ENCODE data around the gene MYL7.

Gene MYL7

DNA sequence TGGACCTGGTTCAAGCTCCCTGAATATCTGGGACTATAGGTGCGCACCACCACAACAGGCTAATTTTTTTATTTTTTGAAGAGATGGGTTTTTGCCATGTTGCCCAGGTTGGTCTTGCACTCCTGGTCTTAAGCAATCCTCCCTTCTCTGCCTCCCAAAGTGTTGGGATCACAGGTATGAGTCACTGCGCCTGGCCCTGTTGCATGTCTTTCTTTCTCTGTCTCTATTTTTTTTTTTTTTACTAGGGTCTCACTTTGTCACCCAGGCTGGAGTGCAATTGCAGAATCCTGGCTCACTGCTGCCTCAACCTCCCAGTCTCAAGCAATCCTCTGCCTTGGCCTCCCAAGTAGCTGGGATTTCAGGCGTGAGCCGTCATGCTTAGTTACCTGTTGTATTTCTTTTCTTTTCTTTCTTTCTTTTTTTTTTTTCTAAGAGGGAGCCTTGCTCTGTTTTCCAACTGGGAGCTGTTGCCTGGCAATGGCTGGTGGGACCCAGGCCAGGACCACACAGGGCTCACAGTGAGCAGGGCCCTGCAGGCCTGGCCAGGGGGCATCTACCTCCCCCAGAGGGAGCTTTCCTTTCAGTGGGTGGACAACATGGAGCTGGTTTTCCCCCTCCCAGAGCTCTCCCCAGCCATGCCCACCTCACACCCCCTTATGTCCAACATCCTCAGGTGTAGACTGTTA is 6.0 kb downstream of the MYL7 start:
- no peak overlapping the region for H3K4me3 ChIP-seq (ENCODE audit: low read depth, low read length)
- no peak for DNase-seq (ENCODE audit: low read depth)
- TF ChIP-seq, protein P1, sequence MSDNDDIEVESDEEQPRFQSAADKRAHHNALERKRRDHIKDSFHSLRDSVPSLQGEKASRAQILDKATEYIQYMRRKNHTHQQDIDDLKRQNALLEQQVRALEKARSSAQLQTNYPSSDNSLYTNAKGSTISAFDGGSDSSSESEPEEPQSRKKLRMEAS (IDR thresholded peaks at IDR 0.05; ENCODE audit: low read depth, low read length): no peak
- no peak for TF ChIP-seq MYC (IDR thresholded peaks at IDR 0.05; ENCODE audit: low read depth, low read length)
- TF ChIP-seq POLR2A (IDR thresholded peaks at IDR 0.05; ENCODE audit: extremely low read depth, insufficient read length): no peak
- TF ChIP-seq, protein P2, sequence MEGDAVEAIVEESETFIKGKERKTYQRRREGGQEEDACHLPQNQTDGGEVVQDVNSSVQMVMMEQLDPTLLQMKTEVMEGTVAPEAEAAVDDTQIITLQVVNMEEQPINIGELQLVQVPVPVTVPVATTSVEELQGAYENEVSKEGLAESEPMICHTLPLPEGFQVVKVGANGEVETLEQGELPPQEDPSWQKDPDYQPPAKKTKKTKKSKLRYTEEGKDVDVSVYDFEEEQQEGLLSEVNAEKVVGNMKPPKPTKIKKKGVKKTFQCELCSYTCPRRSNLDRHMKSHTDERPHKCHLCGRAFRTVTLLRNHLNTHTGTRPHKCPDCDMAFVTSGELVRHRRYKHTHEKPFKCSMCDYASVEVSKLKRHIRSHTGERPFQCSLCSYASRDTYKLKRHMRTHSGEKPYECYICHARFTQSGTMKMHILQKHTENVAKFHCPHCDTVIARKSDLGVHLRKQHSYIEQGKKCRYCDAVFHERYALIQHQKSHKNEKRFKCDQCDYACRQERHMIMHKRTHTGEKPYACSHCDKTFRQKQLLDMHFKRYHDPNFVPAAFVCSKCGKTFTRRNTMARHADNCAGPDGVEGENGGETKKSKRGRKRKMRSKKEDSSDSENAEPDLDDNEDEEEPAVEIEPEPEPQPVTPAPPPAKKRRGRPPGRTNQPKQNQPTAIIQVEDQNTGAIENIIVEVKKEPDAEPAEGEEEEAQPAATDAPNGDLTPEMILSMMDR (IDR thresholded peaks at IDR 0.05; ENCODE audit: low read depth, low read length): no peak

DNA sequence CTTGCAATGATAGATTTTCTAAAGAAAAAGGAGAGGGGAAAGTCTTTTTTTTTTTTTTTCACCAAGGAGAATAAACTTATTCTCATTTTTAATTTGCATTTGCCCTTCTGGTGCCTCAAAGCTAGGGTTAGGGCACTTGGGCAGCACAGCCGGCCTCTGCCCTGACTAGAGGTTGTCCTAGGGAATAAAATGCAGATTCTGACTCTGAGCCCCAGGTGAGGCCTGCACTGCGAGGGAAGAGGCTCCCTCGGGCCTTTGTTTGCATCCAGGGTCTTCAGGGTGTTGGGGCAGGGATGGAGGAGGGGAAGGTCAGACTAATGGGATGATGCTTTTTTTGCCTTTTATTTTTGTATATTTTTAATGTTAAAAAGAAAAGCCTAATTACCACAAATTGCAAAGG is 7.8 kb downstream of the MYL7 start:
- TF ChIP-seq, protein P2 (IDR thresholded peaks at IDR 0.05; ENCODE audit: low read depth, low read length): no peak
- TF ChIP-seq MYC (IDR thresholded peaks at IDR 0.05; ENCODE audit: low read depth, low read length) (no peak), POLR2A (IDR thresholded peaks at IDR 0.05; ENCODE audit: extremely low read depth, insufficient read length) (no peak)
- TF ChIP-seq, protein P1 (IDR thresholded peaks at IDR 0.05; ENCODE audit: low read depth, low read length): no peak
- H3K4me3 ChIP-seq (ENCODE audit: low read depth, low read length): no peak overlapping the region
- no peak for DNase-seq (ENCODE audit: low read depth)

DNA sequence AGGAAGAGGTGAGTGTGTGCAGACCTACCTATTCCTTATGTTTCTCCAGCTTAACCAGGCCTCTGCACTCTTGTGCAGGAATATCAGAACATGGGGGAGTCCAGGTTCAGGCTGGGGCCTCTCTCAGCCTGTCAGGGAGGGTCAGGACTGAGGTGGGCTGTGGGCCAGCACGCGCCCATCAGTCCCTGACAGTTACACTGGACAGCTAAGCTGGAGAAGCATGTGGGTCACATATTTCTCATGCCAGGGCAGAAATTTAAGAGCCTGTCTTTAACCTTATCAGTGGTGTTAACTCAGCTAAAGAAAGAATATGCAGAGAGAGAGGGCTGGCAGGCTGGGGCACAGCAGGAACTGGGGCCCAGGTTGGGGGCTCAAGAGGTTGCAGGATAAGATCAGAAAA is 9.1 kb downstream of the MYL7 start:
- no peak for TF ChIP-seq MYC (IDR thresholded peaks at IDR 0.05; ENCODE audit: low read depth, low read length)
- TF ChIP-seq, protein P1 (IDR thresholded peaks at IDR 0.05; ENCODE audit: low read depth, low read length): no peak
- no peak for TF ChIP-seq POLR2A (IDR thresholded peaks at IDR 0.05; ENCODE audit: extremely low read depth, insufficient read length)
- TF ChIP-seq, protein P2 (IDR thresholded peaks at IDR 0.05; ENCODE audit: low read depth, low read length): no peak
- no peak overlapping the region for H3K4me3 ChIP-seq (ENCODE audit: low read depth, low read length)
- no peak for DNase-seq (ENCODE audit: low read depth)

DNA sequence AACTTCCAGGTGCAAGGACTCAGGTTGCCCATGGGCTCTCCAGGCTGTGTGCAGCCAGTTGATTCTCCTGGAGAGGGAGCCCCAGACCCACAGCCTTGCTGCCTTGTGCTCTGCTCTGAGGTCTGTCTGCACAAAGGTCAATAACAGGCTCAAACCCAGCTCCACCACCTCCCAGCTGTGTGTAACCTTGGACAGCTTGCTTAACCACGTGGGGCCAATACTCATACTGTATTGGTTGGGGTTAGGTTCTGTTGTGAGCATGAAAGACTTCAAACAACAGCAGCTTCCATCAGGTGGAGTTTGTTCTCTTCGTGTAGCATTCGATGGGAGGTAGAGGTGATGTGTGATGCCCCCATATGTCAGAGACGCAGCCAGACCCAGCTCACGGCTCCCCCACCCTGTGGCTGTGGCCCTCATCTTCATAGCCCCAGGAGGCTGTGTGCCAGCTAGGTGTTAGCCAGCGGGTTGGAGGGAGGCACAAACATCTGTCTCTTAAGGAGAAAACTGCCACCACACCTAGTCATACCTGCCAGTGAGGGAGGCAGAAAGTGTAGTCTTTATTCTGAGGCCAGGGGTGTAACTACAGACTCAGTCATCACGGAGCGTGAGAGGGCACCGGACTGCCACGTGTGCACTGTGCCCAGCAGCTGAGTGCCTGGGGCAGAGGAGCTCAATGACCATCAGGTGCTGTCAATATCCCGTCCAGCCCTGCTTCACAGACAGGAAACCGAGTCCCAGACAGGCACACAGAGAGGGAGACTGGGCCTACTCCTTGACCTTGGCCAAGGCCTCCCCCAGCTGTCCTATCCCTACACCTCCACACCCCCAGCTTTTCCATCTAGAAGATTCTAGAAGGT is 9.7 kb downstream of the MYL7 start:
- no peak overlapping the region for H3K4me3 ChIP-seq (ENCODE audit: low read depth, low read length)
- peak; percentile 64 for DNase-seq (ENCODE audit: low read depth)
- TF ChIP-seq, protein P1 (IDR thresholded peaks at IDR 0.05; ENCODE audit: low read depth, low read length): peak; percentile 85
- no peak for TF ChIP-seq MYC (IDR thresholded peaks at IDR 0.05; ENCODE audit: low read depth, low read length)
- TF ChIP-seq, protein P2 (IDR thresholded peaks at IDR 0.05; ENCODE audit: low read depth, low read length): peak; percentile 39
- TF ChIP-seq POLR2A (IDR thresholded peaks at IDR 0.05; ENCODE audit: extremely low read depth, insufficient read length): no peak

DNA sequence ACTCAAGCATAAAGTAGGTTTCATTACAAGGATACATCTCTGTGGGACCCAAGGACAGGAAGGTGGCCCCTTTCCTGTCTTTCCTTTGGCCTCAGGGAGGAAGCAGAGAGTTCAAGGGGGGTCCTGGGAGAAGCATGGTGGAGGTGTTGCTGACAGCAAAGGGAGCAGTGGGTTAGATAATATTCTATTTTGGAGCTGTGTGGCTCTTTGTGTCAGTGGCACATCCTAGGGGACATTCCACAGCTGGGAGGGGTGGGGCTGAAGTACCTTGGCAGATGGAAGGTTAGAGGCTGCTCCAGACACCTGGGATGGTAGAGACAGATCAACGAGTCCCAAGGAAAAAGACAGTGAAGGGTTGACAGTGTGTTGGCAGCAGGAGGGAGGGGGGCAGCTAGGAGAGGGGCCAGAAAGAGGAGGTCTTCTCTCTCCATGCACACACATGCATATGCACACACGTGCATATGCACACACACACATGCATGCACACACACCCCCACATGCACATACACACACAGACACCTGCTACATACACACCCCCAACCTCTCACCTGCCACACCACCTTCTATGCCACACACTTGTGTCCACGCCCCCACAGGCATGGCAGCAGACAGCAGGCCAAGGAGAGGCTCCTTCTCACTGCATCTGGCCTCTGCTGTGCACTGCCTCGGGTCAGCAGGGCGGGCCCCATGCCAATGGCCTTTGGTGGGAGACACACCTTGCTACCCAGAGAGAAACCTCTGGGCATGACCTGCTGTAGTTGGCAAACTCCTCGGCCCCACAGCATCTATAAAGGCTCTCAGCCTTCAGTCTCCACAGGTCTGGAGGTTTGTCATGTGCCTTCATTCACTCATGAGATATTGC is 12.2 kb downstream of the MYL7 start:
- TF ChIP-seq, protein P1 (IDR thresholded peaks at IDR 0.05; ENCODE audit: low read depth, low read length): no peak
- no peak overlapping the region for H3K4me3 ChIP-seq (ENCODE audit: low read depth, low read length)
- no peak for DNase-seq (ENCODE audit: low read depth)
